GM21737 (cell line): Measurements from ENCODE around the gene SCNN1A.

Experiments used
- ATAC-seq: cut with Tn5 transposase; IDR thresholded peaks from one replicate; pipeline ENCODE4 v1.9.1; 2021; ENCODE audit warnings: mild to moderate bottlenecking, moderate library complexity; ENCODE audit not compliant: unreplicated experiment

Gene SCNN1A

DNA sequence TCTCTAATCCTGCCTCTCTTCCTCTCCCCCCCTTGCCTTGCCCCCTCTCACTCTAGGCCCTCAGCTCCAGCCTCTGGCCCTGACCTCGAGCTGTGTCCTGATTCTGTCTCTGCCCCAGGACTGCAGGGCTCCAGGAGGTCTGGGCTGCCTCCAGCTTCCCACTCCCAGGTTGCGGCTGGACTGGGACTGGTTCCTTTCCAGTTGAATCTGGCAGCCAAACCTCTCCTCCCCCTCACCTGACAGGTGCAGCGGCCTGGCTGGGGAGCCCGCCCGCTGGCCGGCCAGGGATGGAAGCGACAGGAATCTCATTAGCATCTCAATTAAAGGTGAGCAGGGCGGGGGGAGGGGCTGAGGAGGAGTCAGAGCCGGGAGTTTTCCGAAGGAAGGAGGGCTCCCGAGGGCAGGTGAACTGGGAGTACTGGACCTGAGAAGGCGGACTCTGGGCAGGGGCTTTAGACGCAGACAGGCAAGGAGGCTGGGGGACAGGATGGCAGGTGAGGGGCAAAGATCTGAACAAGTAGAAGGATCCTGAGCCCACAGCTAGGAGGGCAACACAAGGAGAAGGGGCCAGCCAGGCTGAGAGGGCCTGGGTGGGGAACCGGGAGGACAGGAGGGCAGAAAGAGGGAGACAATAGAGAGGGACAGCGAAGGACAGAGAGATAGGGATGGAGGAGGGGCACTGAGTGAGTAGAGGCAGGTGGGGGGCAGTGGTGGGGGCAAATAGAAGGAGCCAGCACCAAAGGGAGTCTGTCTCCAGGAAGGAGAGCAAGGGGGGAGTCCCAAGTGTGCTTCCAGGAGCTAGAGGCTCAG lies at the start of gene SCNN1A:
Gene SCNN1A (minus strand): TSS at position 295 of the 810 bp plus-strand sequence. CDS start 780 bp downstream, outside the sequence.
- ATAC-seq: no peak

DNA sequence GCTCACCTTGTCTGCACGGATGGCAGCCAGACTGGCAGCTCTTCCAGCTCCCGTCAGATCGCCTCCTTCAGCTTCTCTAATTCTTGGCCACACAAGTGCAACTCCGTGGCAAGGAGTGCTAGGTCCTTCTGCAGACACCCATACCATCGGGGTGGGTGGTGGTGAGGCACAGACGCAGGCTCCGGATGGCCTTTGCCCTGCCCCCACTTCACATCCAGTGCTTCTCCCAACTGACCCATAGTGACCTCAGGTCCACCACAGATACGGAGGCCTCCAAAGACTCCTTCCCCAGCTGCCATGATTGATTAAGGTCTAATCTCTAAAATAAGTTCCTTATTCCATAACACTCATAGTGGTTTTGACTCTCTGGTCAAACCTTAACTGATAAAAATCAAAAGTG lies 49.5 kb upstream of the SCNN1A start:
- ATAC-seq: no peak

DNA sequence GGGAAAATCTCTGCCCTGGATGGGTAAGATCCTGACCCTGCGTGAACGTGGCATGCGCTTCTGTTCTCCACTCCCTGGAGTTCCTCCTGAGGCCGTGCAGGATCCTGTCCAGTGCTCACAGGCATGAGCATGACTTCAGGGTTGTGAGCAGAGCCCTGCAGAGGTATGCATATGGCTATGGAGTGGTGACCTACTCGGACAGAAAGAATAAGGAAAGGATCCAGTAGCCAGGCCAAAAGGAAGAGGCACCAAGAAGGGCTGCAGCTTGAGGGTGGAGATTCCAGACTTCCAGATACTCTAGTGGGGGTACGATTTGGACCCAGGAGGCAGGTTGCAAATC lies 48.6 kb upstream of the SCNN1A start:
- ATAC-seq: no peak

DNA sequence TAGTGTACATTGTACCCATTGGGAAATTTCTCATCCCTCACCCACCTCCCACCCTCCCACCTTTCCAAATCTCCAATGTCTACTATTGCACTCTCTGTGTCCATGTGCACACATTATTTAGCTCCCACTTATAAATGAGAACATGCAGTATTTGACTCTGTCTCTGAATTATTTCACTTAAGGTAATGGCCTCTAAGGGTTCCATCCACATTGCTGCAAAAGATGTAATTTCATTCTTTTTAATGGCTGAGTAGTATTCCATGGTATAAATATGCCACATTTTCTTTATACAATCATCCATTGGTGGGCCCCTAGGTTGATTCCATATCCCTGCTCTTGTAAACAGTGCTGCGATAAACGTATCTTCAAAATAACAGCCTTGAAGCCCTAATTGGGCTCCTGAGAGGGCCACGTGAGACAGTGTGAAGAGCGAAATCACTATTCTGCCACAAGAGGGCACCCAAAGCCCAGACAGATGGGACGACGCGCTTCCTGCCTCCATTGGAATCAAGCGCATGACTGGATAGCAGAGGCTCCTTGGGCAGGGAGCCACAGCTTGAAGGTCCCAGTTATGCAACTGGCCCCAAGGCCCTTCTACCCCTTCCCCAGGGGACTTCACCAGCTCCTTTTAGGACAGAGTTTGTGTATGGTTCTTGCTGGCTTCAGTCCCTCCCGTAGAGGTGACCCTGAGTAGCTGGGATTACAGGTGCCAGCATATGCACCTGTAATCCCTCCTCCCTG lies 48.1 kb upstream of the SCNN1A start:
- ATAC-seq: no peak

DNA sequence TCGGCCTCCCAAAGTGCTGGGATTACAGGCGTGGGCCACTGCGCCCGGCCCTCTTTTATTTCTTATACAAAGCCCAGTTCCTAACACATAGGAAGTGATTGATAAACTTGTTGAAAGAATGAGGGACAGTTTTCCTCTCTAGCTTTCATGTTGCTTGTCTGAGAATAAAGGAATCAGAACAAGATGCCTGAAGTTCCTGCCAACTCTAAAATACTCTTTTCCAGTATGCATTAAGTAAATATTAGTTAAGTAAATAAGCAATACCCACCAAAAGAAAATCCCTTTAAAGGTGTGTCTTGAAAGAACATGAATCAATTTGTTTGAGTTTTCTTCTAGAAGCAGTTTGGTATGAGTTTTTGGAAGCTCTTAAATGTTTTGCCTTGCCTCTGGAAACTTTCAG lies 45.0 kb upstream of the SCNN1A start:
- no peak for ATAC-seq

- ATAC-seq: no peak
These were observed 43.4 kb upstream of the SCNN1A start for GRCh38 chr12:6418796-6419195.

DNA sequence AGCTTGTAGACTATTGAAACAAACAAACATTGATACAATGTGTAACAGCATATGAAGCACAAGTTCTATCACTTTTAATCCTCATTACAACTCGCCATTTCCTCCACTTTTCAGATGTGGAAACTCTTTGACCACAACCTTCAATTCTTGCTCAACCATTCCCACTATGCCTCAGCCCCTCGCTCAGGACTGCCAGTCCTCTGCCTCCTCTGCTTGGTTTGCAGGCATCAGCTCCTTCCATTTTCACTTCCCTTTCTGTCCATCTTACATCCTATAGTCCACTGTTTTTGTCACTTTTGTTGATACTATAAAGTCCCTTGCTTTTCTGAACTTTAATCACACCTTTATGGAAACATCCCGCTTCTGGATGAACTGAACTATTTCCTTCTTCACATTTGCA lies 41.2 kb upstream of the SCNN1A start:
- no peak for ATAC-seq

- ATAC-seq: no peak
These were observed 32.0 kb upstream of the SCNN1A start for GRCh38 chr12:6407236-6407954.

DNA sequence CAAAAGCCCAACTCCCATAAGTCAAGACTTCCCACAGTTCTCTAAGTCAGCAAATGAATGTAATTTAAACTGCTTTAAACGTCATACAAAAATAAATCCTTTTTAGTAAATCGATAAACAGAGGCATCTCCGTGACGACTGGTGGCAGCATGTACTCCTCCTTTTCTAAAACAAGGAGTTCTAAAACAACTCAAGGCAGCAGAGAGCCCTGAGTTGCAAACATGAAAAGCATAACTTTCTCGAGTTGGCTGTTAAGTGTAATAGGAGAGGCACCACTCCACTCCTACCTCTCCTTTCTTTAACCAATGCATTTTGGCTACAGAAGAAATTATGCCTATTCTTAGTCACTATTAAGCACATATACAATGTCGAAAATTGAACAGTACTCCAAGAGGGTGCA lies 30.6 kb upstream of the SCNN1A start:
- ATAC-seq: no peak

DNA sequence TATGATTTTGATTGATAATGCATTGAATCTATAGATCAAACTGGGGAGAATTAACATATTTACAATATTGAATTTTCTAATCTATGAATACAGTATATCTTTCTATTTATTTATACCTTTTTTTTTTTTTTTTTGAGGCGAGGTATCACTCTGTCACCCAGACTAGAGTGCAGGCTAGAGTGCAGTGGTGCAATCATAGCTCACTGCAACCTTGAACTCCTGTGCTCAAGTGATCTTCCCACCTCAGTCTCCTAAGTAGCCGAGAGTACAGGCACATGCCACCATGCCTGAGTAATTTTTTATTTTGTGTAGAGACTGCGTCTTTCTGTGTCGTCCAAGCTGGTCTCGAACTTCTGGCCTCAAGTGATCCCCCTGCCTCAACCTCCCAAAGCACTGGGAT lies 29.0 kb upstream of the SCNN1A start:
- no peak for ATAC-seq

DNA sequence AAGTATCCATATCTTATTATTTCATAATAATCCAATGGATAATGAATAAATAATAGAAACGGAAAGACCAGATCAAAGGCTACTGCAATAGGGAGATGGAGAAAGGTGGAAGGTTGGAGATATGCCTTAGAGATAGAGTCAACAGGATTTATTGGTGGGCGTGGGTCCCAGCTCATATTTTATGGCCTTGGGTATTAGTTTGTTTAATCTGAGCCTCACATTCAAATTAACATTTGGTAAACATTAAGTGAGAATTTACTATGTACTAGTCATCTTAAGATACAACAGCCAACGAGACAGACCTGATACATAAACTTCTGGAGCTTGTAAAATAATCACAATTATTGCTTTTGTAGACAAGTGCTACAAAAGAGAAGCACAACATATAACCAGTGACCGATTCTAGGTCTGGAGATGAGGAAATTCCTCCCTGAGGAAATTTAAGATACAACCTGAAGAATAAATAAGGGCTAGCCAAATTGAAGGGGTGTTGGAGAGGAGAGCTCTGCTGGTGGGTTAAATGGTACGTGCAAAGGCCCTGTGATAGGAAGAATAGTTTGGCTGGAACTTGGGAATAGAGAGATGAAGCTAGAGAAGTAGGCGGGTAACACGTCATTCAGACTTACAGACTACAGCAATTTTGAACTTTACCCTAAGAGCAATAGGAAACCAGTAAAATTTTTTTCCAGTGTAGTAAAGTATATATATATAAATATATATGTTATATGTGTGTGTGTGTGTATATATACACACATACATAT lies 24.7 kb upstream of the SCNN1A start:
- no peak for ATAC-seq

- no peak for ATAC-seq
These were observed 20.7 kb upstream of the SCNN1A start for GRCh38 chr12:6396031-6396430.

- no peak for ATAC-seq
These were observed 19.0 kb upstream of the SCNN1A start for GRCh38 chr12:6394398-6394797.

DNA sequence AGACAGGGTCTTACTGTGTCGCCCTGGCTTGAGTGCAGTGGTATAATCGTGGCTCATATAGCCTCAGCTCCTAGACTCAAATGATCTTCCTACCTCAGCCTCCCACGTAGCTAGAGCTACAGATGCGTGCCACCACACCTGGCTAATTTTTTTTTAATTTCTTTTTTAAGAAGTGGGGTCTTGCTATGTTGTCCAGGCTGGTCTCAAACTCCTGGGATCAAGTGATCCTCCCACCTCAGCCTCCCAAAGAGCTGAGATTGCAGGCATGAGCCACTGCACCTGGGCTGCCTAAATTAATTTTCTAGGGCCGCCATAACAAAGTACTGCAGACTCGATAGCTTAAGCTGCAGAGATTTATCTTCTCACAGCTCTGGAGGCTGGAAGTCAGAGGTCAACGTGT lies 17.7 kb upstream of the SCNN1A start:
- ATAC-seq: no peak

DNA sequence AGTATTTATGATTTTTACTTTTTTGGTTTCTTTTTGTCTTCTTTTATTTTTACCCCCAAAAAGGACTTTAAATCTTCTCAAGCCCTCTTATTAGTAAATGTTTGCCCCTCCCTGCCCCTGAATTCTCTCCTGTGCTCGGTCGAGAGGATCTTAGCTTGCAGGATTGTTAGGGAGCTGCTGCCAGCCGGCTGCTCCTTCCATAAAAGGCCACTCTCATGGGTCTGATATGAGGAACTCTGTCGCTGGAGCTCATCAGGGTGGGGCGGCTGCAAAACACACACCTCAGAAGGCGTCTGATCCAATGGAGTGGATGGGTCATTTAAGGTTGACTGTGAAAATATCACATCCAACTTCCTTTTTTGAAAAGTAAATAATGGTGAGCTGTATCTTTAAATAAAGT lies 17.1 kb upstream of the SCNN1A start:
- ATAC-seq: no peak

DNA sequence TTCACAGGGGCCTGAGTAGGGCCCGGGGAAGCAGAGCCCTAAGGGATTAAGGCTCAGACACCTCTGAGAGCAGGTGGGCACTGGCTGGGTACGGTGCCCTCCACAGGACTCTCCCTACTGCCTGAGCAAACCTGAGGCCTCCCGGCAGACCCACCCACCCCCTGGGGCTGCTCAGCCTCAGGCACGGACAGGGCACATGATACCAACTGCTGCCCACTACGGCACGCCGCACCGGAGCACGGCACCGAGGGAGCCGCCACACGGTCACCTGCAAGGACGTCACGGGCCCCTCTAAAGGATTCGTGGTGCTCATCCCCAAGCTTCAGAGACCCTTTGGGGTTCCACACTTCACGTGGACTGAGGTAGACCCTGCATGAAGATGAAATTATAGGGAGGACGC lies 15.7 kb upstream of the SCNN1A start:
- no peak for ATAC-seq

DNA sequence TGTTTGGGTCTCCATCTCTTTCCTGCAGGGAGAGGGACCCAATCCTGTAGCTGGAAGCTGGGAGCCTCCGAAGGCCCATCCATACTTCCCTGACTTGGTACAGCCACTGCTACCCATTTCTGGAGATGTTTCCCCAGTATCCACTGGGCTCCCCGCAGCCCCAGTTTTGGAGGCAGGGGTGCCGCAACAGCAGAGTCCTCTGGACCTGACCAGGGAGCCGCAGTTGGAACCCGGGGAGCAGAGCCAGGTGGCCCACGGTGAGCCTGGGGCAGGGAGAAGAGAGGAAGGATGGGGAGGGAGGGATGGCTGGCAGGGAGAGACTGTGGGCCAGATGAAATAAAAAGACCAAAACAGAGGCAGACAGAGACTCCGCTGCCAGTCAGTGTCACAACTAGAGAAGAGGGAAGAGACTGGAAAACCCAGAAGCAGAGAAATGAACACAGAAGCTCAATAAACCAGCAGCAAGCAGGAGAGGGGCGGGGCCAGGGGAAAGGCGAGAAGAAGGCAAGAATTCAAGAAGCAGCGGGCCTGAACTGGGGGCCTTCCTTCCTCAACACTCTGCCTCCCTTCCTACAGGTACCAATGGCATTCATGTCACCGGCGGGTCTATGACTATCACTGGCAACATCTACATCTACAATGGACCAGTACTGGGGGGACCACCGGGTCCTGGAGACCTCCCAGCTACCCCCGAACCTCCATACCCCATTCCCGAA lies 14.9 kb upstream of the SCNN1A start:
- no peak for ATAC-seq

DNA sequence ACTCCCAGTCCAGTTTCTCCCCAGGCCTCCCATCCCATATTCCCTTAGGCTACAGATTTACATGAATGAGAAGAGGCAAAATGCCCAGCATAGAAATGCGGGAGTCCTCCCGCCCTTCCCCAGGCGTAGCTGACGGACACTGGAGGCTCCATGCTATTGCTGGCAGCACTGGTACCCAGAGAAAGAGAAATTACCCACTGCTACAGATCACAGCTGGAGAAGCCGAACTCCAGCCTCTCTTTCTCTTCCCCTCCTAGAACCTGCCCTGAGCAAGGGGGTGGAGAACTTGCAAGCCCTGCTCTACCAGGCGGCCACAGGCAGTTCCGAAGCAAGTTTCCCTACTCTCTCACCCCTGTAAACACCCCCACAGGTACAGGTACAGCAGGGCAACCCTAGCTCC lies 12.2 kb upstream of the SCNN1A start:
- no peak for ATAC-seq

DNA sequence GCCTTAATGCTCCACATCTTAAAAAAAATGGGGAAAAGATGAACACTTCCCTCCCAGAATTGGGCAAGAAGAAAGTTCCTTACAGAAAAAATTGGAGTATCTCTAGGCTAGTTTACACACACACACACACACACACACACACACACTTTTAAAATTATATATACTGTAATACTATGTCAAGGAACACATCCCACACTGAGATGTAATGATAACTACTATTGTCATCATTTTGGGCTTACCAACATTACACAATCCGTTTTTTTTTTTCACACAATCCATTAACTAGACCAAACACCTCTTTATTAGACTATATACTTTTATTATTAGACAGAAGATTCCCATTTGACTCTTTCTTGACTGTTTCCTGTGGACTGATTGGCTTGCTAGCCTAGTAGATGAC lies 11.1 kb upstream of the SCNN1A start:
- no peak for ATAC-seq

DNA sequence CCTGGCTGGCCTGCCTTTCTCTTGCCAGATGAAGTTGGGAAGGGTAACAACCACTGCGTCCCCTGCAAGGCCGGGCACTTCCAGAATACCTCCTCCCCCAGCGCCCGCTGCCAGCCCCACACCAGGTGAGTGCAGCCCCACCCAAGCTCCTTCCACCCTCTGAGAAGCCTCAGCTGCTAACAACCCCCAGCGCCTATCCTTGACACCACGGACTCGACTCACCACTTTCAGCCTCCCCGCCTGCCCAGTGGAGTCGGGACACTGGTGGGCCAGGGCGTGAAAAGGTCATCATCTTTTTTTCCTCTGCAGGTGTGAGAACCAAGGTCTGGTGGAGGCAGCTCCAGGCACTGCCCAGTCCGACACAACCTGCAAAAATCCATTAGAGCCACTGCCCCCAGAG lies 10.7 kb upstream of the SCNN1A start:
- ATAC-seq: no peak
